ENCODE measurements around the gene TAOK3.
A peak's percentile ranks its signal among the peaks of the same experiment; 100 is the strongest.
"Not testable (repeated sequence)": the region's sequence is repeated elsewhere in the genome, so short reads cannot be mapped to it uniquely, and the experiment has no call there.

The TAOK3 gene

GRCh38 chr12:118188690-118189371 lies 183.9 kb downstream of the TAOK3 start:
- DNase-seq, result no peak

GRCh38 chr12:118187751-118188435 lies 184.8 kb downstream of the TAOK3 start:
- DNase-seq, result no peak

- no peak for DNase-seq
These were observed 186.9 kb downstream of the TAOK3 start for GRCh38 chr12:118185602-118186397.

- no peak for DNase-seq
These were observed 189.0 kb downstream of the TAOK3 start for GRCh38 chr12:118183711-118184110.

GRCh38 chr12:118183155-118183554 lies 189.6 kb downstream of the TAOK3 start:
- DNase-seq, result no peak

- DNase-seq, result no peak
These were observed 196.8 kb downstream of the TAOK3 start for GRCh38 chr12:118175823-118176447.

- DNase-seq, result no peak
These were observed 205.8 kb downstream of the TAOK3 start for GRCh38 chr12:118166946-118167345.

GRCh38 chr12:118164798-118165486 lies 207.8 kb downstream of the TAOK3 start:
- DNase-seq, result no peak

GRCh38 chr12:118160536-118160935 lies 212.2 kb downstream of the TAOK3 start:
- no peak for DNase-seq

- DNase-seq, result no peak
These were observed 221.0 kb downstream of the TAOK3 start for GRCh38 chr12:118151755-118152154.

- no peak for DNase-seq
These were observed 222.1 kb downstream of the TAOK3 start for GRCh38 chr12:118150625-118151024.

- DNase-seq, result no peak
These were observed 224.4 kb downstream of the TAOK3 start for GRCh38 chr12:118148287-118148686.

- DNase-seq, result no peak
These were observed 226.9 kb downstream of the TAOK3 start for GRCh38 chr12:118145798-118146156.

- DNase-seq, result no peak
These were observed 227.5 kb downstream of the TAOK3 start for GRCh38 chr12:118145113-118145797.

- DNase-seq, result no peak
These were observed 228.2 kb downstream of the TAOK3 start for GRCh38 chr12:118144499-118144898.

- DNase-seq, result no peak
These were observed 231.9 kb downstream of the TAOK3 start for GRCh38 chr12:118140825-118141224.

- no peak for DNase-seq
These were observed 235.5 kb downstream of the TAOK3 start for GRCh38 chr12:118137148-118137678.

- DNase-seq, result peak; percentile 48
These were observed 236.1 kb downstream of the TAOK3 start for GRCh38 chr12:118136559-118137003.

- DNase-seq, result peak; percentile 94
These were observed 236.7 kb downstream of the TAOK3 start, which contains the start of gene PEBP1 for GRCh38 chr12:118135788-118136558. Gene PEBP1 (plus strand): TSS chr12:118136124. CDS start chr12:118136210, 86 bp downstream.

GRCh38 chr12:118129436-118129835 lies 243.3 kb downstream of the TAOK3 start:
- not testable (repeated sequence) for DNase-seq

GRCh38 chr12:118127867-118128266 lies 244.8 kb downstream of the TAOK3 start:
- DNase-seq, result no peak
